Astrocyte of the spinal cord (primary cell): ENCODE measurements around the gene FNBP1.

Experiments used
- DNase-seq: peaks from one replicate; pipeline ENCODE4 v3.0.0; 2011; ENCODE audit warnings: low read depth, low spot score
- H3K4me3 ChIP-seq: 2 replicates; pipeline ENCODE4 v1.5.1; 2011; ENCODE audit warnings: low read depth, mild to moderate bottlenecking, low read length, moderate library complexity
- in situ Hi-C: cut with HindIII; loops from 2 replicates; pipeline ENCODE4 v1.10.0; 2017; ENCODE audit warnings: low sequenced_read_pairs
- TF ChIP-seq, protein P1 (sequence below): IDR thresholded peaks from 2 replicates; pipeline ENCODE4 v1.5.1; 2012; ENCODE audit warnings: low read depth, mild to moderate bottlenecking, low read length, inconsistent platforms

FNBP1 gene

DNA sequence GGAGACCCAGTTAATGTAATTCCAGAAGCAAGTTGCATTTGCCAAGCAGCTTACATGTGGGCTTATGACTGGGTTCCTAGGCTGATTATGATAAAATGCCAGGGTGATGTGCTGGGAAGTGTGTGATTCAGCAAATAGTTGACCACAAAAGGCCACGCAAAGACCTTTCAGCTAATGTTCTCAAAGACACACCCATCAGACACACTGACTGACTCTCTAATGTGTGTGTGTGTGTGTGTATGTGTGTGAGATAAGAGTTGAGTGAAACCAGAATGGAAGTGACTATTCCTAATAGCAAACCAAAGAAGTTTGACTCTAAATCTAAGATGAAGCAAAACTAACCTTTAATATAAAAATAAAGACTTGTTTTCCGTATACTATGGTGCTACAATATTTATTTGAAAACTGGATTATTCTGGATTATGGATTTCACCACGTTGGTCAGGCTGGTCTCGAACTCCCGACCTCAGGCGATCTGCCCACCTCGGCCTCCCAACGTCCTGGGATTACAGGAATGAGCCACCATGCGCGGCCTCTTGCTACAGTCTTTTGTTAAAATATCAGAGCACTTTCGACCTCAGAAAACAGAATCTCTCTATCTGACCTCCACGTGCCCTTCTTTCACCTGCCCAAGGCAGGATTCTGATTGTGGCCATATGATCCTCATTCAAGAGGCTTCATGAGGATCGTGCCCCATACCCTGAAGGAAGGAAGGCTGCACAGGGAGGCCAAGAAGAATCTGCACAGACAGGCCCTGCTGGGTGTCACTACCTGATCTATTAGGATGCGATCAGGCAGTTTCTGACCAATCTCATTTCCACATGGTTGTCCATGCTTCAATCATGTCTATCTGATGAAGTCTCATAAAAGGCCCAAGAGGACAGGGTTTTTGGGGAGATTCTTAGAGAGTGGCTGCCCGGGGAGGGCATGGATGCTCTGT lies 132.1 kb downstream of the FNBP1 start:
- TF ChIP-seq, protein P1, sequence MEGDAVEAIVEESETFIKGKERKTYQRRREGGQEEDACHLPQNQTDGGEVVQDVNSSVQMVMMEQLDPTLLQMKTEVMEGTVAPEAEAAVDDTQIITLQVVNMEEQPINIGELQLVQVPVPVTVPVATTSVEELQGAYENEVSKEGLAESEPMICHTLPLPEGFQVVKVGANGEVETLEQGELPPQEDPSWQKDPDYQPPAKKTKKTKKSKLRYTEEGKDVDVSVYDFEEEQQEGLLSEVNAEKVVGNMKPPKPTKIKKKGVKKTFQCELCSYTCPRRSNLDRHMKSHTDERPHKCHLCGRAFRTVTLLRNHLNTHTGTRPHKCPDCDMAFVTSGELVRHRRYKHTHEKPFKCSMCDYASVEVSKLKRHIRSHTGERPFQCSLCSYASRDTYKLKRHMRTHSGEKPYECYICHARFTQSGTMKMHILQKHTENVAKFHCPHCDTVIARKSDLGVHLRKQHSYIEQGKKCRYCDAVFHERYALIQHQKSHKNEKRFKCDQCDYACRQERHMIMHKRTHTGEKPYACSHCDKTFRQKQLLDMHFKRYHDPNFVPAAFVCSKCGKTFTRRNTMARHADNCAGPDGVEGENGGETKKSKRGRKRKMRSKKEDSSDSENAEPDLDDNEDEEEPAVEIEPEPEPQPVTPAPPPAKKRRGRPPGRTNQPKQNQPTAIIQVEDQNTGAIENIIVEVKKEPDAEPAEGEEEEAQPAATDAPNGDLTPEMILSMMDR = no peak
- DNase-seq = peak; percentile 99
- H3K4me3 ChIP-seq = no peak overlapping the region
- in situ Hi-C loops = no loop called here

GRCh38 chr9:129909851-129910250 lies 133.1 kb downstream of the FNBP1 start:
- DNase-seq = no peak
- in situ Hi-C loops = no loop called here
- TF ChIP-seq, protein P1 = no peak

GRCh38 chr9:129908906-129909305 lies 134.1 kb downstream of the FNBP1 start:
- H3K4me3 ChIP-seq = no peak overlapping the region
- TF ChIP-seq, protein P1 = no peak
- in situ Hi-C loops = no loop called here
- no peak for DNase-seq

More at GRCh38 chr9:129909851-129910250, 133.1 kb downstream of the FNBP1 start:
- H3K4me3 ChIP-seq = no peak overlapping the region

GRCh38 chr9:129907201-129907600 lies 135.8 kb downstream of the FNBP1 start:
- in situ Hi-C loops = no loop called here
- TF ChIP-seq, protein P1 = no peak
- no peak overlapping the region for H3K4me3 ChIP-seq
- no peak for DNase-seq

DNA sequence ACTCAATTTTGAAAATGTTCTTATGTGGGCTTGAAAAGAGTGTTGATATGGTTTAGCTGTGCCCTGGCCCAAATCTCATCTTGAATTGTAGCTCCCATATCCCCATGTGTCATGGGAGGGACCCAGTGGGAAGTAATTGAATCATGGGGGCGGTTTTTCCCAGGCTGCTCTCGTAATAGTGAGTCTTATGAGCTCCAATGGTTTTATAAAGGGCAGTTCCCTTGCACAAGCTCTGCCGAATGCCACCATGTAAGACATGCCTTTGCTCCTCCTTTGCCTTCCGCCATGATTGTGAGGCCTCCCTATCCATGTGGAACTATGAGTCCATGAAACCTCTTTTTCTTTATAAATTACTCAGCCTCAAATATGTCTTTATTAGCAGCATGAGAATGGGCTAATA lies 136.7 kb downstream of the FNBP1 start:
- TF ChIP-seq, protein P1 = no peak
- DNase-seq = no peak
- in situ Hi-C loops = no loop called here

DNA sequence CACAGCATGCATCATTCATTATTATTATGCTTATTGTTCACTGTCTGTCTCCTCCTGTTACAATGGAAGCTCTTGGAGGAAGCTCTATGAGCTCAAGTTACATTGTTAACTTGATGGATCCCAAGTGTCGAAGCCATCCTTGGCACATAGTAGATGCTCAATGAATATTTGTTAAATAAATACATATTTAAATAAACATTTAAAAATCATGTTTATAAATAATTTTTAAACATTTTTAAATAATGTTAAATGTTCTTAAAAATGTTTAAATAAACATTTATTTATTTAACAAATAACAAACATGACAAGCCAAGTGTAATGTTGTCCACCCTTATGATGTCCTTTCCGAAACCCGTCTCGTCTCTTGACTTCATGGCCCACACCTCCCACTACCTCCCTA lies 138.3 kb downstream of the FNBP1 start:
- TF ChIP-seq, protein P1 = no peak
- no peak overlapping the region for H3K4me3 ChIP-seq
- no peak for DNase-seq
- in situ Hi-C loops = no loop called here

More for the DNA sequence above, 136.7 kb downstream of the FNBP1 start:
- H3K4me3 ChIP-seq = no peak overlapping the region
